ENCODE results near the gene EPN3.

DNA sequence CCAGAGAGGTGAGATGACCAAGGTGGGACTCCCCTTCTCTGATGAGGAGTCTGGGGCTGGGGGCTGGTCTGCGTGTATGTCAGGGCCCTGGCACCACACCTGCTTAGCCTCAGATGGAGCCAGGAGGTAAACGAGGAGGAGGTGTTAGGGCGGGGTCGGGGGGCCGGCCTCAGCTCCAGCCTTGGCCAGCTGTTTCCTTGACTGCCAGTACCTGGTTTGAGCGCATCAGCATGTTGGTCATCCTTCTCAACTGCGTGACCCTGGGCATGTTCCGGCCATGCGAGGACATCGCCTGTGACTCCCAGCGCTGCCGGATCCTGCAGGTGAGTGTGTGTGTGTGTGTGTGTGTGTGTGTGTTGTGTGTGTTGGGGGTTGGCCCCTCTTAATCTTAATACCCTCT, 36.1 kb downstream of the EPN3 start:
- TF ChIP-seq, protein P1, sequence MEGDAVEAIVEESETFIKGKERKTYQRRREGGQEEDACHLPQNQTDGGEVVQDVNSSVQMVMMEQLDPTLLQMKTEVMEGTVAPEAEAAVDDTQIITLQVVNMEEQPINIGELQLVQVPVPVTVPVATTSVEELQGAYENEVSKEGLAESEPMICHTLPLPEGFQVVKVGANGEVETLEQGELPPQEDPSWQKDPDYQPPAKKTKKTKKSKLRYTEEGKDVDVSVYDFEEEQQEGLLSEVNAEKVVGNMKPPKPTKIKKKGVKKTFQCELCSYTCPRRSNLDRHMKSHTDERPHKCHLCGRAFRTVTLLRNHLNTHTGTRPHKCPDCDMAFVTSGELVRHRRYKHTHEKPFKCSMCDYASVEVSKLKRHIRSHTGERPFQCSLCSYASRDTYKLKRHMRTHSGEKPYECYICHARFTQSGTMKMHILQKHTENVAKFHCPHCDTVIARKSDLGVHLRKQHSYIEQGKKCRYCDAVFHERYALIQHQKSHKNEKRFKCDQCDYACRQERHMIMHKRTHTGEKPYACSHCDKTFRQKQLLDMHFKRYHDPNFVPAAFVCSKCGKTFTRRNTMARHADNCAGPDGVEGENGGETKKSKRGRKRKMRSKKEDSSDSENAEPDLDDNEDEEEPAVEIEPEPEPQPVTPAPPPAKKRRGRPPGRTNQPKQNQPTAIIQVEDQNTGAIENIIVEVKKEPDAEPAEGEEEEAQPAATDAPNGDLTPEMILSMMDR (IDR thresholded peaks at IDR 0.05), result no peak
- TF ChIP-seq EZH2 (IDR thresholded peaks at IDR 0.05; ENCODE audit: borderline replicate concordance, insufficient read depth, low read depth, low read length, poor library complexity, severe bottlenecking), result no peak

Measured in B cell (primary cell).